ENCODE results near the gene RPL38. TPM values are rescaled to one million over a fixed set of nuclear protein-coding genes. Genes with fewer than 3 reads are reported as not detected.

The RPL38 gene
- total RNA-seq, 2 donors from 2014 or later, result 163 to 177 TPM

DNA sequence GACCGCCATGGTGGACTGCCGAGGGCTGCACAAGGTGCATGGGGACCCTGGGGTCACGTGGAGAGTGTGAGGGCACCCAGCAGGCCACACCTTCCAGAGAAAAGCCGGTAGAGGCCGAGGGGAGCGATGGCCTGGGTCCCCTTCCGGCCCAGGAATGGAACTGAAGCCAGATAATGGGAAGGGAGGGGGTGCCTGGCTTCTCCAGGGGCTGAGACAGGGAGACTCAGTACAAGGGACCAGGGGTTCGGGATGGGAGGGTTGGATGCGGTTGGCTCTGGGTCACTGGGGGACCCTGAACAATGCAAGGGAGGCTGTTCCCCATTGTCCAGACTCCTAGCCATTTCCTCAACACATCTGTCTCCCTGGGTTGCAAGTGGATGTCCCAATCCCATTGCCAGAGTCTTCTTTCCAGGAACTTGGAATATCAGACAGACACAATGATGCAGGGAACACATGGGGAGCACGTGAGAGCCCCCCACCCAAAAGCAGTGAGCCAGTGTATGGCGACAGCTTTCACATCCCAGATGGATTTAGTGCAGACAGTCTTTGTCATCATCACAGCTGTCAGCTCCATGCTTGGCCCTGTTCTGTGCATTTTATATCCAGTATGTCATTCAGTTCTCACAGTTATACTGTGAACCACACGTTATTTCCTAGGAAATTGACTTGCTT is 47.0 kb downstream of the RPL38 start:
- Histone ChIP-seq H3K27me3 (replicated peaks; ENCODE audit: insufficient read depth) (no peaks in the 10 kb centered on the region), H3K36me3 (no peaks in the 10 kb centered on the region), H3K4me1 (ENCODE audit: control insufficient read depth in 1 of 2, low read depth in 2 of 2) (no peaks in the 10 kb centered on the region), H3K4me3 (no peak overlapping the region), H3K9me3 (no peaks in the 10 kb centered on the region), H3K27ac (no peak overlapping the region)
- TF ChIP-seq CTCF (IDR thresholded peaks at IDR 0.05), result no peak
- ATAC-seq (ENCODE audit: insufficient number of reproducible peaks, low FRiP score, low read depth) (no peak), DNase-seq (ENCODE audit: low spot score) (no peak)

DNA sequence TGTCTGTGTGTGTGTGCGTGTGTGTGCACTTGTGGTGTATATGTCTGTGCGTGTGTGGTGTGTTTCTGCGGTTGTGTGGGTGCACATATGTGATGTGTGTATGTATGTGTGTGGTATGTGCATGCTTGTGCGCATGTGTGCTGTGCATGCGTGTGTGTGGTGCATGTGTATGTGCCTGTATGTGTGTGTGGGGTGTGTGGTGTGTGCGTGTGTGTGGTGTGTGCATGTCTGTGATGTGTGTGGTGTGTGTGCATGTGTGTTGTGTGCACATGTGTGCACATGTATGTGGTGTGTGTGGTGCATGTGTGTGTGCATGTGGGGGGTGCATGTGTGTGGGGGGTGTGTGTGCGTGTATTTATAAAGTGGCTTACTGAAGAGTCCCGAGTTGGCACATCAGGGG is 47.6 kb downstream of the RPL38 start:
- H3K27ac ChIP-seq, result no peak overlapping the region
- ATAC-seq (ENCODE audit: insufficient number of reproducible peaks, low FRiP score, low read depth) (no peak), DNase-seq (ENCODE audit: low spot score) (no peak)
- H3K4me3 ChIP-seq, result no peak overlapping the region
- H3K4me1 ChIP-seq (ENCODE audit: control insufficient read depth in 1 of 2, low read depth in 2 of 2), result no peaks in the 10 kb centered on the region
- TF ChIP-seq CTCF (IDR thresholded peaks at IDR 0.05), result no peak
- no peaks in the 10 kb centered on the region for H3K27me3 ChIP-seq (replicated peaks; ENCODE audit: insufficient read depth)
- no peaks in the 10 kb centered on the region for H3K36me3 ChIP-seq
- H3K9me3 ChIP-seq, result no peaks in the 10 kb centered on the region

DNA sequence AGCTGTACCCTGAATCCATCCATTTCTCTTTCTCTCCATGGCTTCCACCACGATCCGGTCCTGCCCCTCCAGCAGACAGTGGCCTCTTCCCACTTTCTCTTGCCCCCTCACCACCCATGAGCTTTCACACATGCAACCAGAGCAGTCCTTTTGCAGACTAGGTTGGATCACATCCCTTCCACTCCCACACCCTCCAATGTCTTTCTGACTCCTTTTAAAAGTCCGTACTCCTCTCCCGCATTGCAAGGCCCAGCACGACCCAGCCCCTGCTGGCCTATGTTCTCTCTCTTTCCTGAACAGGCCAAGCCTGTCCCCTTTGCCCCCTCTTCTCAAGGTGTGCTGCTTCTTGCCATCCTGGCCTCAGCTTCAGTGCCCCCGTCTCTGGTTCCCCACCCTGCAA is 48.1 kb downstream of the RPL38 start:
- Histone ChIP-seq H3K27me3 (replicated peaks; ENCODE audit: insufficient read depth) (no peaks in the 10 kb centered on the region), H3K9me3 (no peaks in the 10 kb centered on the region), H3K4me3 (no peak overlapping the region), H3K27ac (no peak overlapping the region), H3K4me1 (ENCODE audit: control insufficient read depth in 1 of 2, low read depth in 2 of 2) (no peaks in the 10 kb centered on the region), H3K36me3 (no peaks in the 10 kb centered on the region)
- no peak for TF ChIP-seq CTCF (IDR thresholded peaks at IDR 0.05)
- ATAC-seq (ENCODE audit: insufficient number of reproducible peaks, low FRiP score, low read depth) (no peak), DNase-seq (ENCODE audit: low spot score) (no peak)

- no peaks in the 10 kb centered on the region for H3K9me3 ChIP-seq
- H3K27ac ChIP-seq, result no peak overlapping the region
- no peak overlapping the region for H3K4me3 ChIP-seq
- DNase-seq (ENCODE audit: low spot score), result no peak
- H3K36me3 ChIP-seq, result no peaks in the 10 kb centered on the region
- no peak for TF ChIP-seq CTCF (IDR thresholded peaks at IDR 0.05)
- no peaks in the 10 kb centered on the region for H3K27me3 ChIP-seq (replicated peaks; ENCODE audit: insufficient read depth)
- no peaks in the 10 kb centered on the region for H3K4me1 ChIP-seq (ENCODE audit: control insufficient read depth in 1 of 2, low read depth in 2 of 2)
- ATAC-seq (ENCODE audit: insufficient number of reproducible peaks, low FRiP score, low read depth), result no peak
Measured at GRCh38 chr17:74252211-74252610, 48.7 kb downstream of the RPL38 start.

GRCh38 chr17:74253036-74253435 is 49.6 kb downstream of the RPL38 start:
- no peak for ATAC-seq (ENCODE audit: insufficient number of reproducible peaks, low FRiP score, low read depth)
- H3K36me3 ChIP-seq, result no peaks in the 10 kb centered on the region
- no peak for TF ChIP-seq CTCF (IDR thresholded peaks at IDR 0.05)
- no peak overlapping the region for H3K4me3 ChIP-seq
- no peaks in the 10 kb centered on the region for H3K9me3 ChIP-seq
- H3K4me1 ChIP-seq (ENCODE audit: control insufficient read depth in 1 of 2, low read depth in 2 of 2), result no peaks in the 10 kb centered on the region
- H3K27me3 ChIP-seq (replicated peaks; ENCODE audit: insufficient read depth), result no peaks in the 10 kb centered on the region
- DNase-seq (ENCODE audit: low spot score), result no peak
- no peak overlapping the region for H3K27ac ChIP-seq
